ENCODE measurements around the gene EPHB1.

Gene EPHB1

DNA sequence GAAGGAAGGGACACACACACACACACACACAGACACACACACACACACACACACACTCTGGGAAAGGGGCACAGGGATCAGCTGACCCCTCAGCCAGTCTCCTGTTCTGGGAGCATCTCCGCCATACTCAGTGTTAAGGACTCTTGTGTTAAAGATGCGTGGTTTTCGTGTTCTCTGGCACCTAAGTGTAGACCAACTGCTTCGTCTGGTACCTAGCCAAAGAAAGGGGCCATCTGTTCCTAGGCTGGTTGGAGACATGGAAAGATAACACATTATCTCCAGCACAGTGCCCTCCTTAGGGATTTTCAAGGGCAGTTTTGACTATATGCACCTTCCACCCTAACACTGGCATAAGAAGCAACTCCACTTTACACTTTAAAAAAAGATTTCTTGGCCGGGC lies 65.1 kb downstream of the EPHB1 start:
- DNase-seq, result no peak
- Histone ChIP-seq H3K36me3 (ENCODE audit: control insufficient read depth, insufficient read depth, low read length) (no peaks in the 10 kb centered on the region), H3K56ac (ENCODE audit: low read length) (no peak overlapping the region), H3K4me3 (ENCODE audit: low read length) (no peak overlapping the region), H3K79me1 (ENCODE audit: low read length) (no peaks in the 10 kb centered on the region), H3K9ac (ENCODE audit: low read length) (no peak overlapping the region), H2BK15ac (replicated peaks; ENCODE audit: low read depth) (no peak overlapping the region), H4K8ac (ENCODE audit: low read depth, low read length) (no peak overlapping the region), H3K4me2 (ENCODE audit: low read length) (no peak overlapping the region), H4K5ac (ENCODE audit: low read length) (no peak overlapping the region), H3K4ac (ENCODE audit: low read depth, low read length) (no peak overlapping the region), H3K23ac (ENCODE audit: low read length) (no peak overlapping the region), H3K18ac (ENCODE audit: low read length) (no peak overlapping the region), H3K79me2 (ENCODE audit: control insufficient read depth, insufficient read depth, low read length) (no peaks in the 10 kb centered on the region), H3K4me1 (ENCODE audit: control insufficient read depth, low read depth, low read length) (peaks cover 2% of the 10 kb centered on the region), H3K27me3 (ENCODE audit: insufficient read depth, low read length, poor library complexity) (no peaks in the 10 kb centered on the region), H2BK120ac (ENCODE audit: low read depth, low read length) (no peak overlapping the region), H2AK5ac (ENCODE audit: low read length) (no peak overlapping the region), H2BK5ac (ENCODE audit: low read length) (no peak overlapping the region), H3K27ac (ENCODE audit: low read depth, low read length) (no peak overlapping the region)
- no CpG with 5 or more reads among the region's 5 CpGs for WGBS (ENCODE audit: extremely low coverage, insufficient coverage, low lambda C conversion rate)

GRCh38 chr3:134863915-134864314 lies 68.9 kb downstream of the EPHB1 start:
- Histone ChIP-seq H3K79me2 (ENCODE audit: control insufficient read depth, insufficient read depth, low read length) (no peaks in the 10 kb centered on the region), H3K36me3 (ENCODE audit: control insufficient read depth, insufficient read depth, low read length) (no peaks in the 10 kb centered on the region)

DNA sequence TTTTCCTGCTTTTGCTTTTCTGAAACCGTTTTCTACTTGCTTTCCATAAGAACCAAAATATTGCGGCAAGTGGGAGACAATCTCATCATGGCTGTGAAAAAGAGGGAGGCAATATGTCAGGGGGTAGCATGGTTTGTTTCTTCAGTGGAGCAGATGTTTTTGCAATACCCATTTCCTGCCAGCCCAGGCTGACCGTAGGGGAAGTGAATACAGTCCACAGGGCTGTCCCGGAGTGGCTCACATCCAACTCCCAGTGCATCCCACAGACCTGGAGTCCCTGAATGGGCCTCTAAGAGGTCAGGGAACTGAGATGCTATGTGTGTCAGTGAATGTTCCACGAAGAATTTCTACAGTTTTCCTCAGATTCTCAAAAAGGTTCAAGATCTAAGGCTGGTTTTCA lies 69.6 kb downstream of the EPHB1 start:
- Histone ChIP-seq H3K4me1 (ENCODE audit: control insufficient read depth, low read depth, low read length) (peaks cover 2% of the 10 kb centered on the region), H2BK5ac (ENCODE audit: low read length) (no peak overlapping the region), H3K36me3 (ENCODE audit: control insufficient read depth, insufficient read depth, low read length) (no peaks in the 10 kb centered on the region), H4K8ac (ENCODE audit: low read depth, low read length) (no peak overlapping the region), H2AK5ac (ENCODE audit: low read length) (no peak overlapping the region), H3K56ac (ENCODE audit: low read length) (no peak overlapping the region), H3K4ac (ENCODE audit: low read depth, low read length) (no peak overlapping the region), H3K9ac (ENCODE audit: low read length) (no peak overlapping the region), H3K4me2 (ENCODE audit: low read length) (no peak overlapping the region), H3K79me1 (ENCODE audit: low read length) (no peaks in the 10 kb centered on the region), H3K18ac (ENCODE audit: low read length) (no peak overlapping the region), H2BK15ac (replicated peaks; ENCODE audit: low read depth) (no peak overlapping the region), H3K4me3 (ENCODE audit: low read length) (no peak overlapping the region), H3K79me2 (ENCODE audit: control insufficient read depth, insufficient read depth, low read length) (no peaks in the 10 kb centered on the region), H3K27me3 (ENCODE audit: insufficient read depth, low read length, poor library complexity) (no peaks in the 10 kb centered on the region), H3K27ac (ENCODE audit: low read depth, low read length) (no peak overlapping the region), H4K5ac (ENCODE audit: low read length) (no peak overlapping the region), H2BK120ac (ENCODE audit: low read depth, low read length) (no peak overlapping the region), H3K23ac (ENCODE audit: low read length) (no peak overlapping the region)
- no peak for DNase-seq
- no CpG with 5 or more reads among the region's 5 CpGs for whole genome bisulfite sequencing (ENCODE audit: extremely low coverage, insufficient coverage, low lambda C conversion rate)

More at GRCh38 chr3:134863915-134864314, 68.9 kb downstream of the EPHB1 start:
- Histone ChIP-seq H3K56ac (ENCODE audit: low read length) (no peak overlapping the region), H3K79me1 (ENCODE audit: low read length) (no peaks in the 10 kb centered on the region), H4K8ac (ENCODE audit: low read depth, low read length) (no peak overlapping the region), H3K4me3 (ENCODE audit: low read length) (no peak overlapping the region), H3K4me2 (ENCODE audit: low read length) (no peak overlapping the region), H3K4me1 (ENCODE audit: control insufficient read depth, low read depth, low read length) (peaks cover 2% of the 10 kb centered on the region), H2BK5ac (ENCODE audit: low read length) (no peak overlapping the region), H2BK120ac (ENCODE audit: low read depth, low read length) (no peak overlapping the region), H2AK5ac (ENCODE audit: low read length) (no peak overlapping the region), H4K5ac (ENCODE audit: low read length) (no peak overlapping the region), H3K18ac (ENCODE audit: low read length) (no peak overlapping the region), H3K27ac (ENCODE audit: low read depth, low read length) (no peak overlapping the region), H3K23ac (ENCODE audit: low read length) (no peak overlapping the region), H2BK15ac (replicated peaks; ENCODE audit: low read depth) (no peak overlapping the region), H3K9ac (ENCODE audit: low read length) (no peak overlapping the region), H3K27me3 (ENCODE audit: insufficient read depth, low read length, poor library complexity) (no peaks in the 10 kb centered on the region), H3K4ac (ENCODE audit: low read depth, low read length) (no peak overlapping the region)
- WGBS (ENCODE audit: extremely low coverage, insufficient coverage, low lambda C conversion rate), result no CpG with 5 or more reads among the region's 6 CpGs
- no peak for DNase-seq

GRCh38 chr3:134867277-134867676 lies 72.2 kb downstream of the EPHB1 start:
- DNase-seq, result no peak
- H3K23ac ChIP-seq (ENCODE audit: low read length), result no peak overlapping the region
- no peak overlapping the region for H2BK120ac ChIP-seq (ENCODE audit: low read depth, low read length)
- H2AK5ac ChIP-seq (ENCODE audit: low read length), result no peak overlapping the region
- H3K56ac ChIP-seq (ENCODE audit: low read length), result no peak overlapping the region
- no peak overlapping the region for H2BK15ac ChIP-seq (replicated peaks; ENCODE audit: low read depth)
- no peaks in the 10 kb centered on the region for H3K79me2 ChIP-seq (ENCODE audit: control insufficient read depth, insufficient read depth, low read length)
- H3K4me2 ChIP-seq (ENCODE audit: low read length), result no peak overlapping the region
- H3K4ac ChIP-seq (ENCODE audit: low read depth, low read length), result no peak overlapping the region
- H4K8ac ChIP-seq (ENCODE audit: low read depth, low read length), result no peak overlapping the region
- H3K9ac ChIP-seq (ENCODE audit: low read length), result no peak overlapping the region
- no peaks in the 10 kb centered on the region for H3K4me1 ChIP-seq (ENCODE audit: control insufficient read depth, low read depth, low read length)
- WGBS (ENCODE audit: extremely low coverage, insufficient coverage, low lambda C conversion rate), result no CpG with 5 or more reads among the region's 1 CpG
- no peak overlapping the region for H4K5ac ChIP-seq (ENCODE audit: low read length)
- no peak overlapping the region for H2BK5ac ChIP-seq (ENCODE audit: low read length)
- no peak overlapping the region for H3K27ac ChIP-seq (ENCODE audit: low read depth, low read length)
- no peaks in the 10 kb centered on the region for H3K36me3 ChIP-seq (ENCODE audit: control insufficient read depth, insufficient read depth, low read length)
- no peak overlapping the region for H3K18ac ChIP-seq (ENCODE audit: low read length)
- no peaks in the 10 kb centered on the region for H3K27me3 ChIP-seq (ENCODE audit: insufficient read depth, low read length, poor library complexity)
- no peaks in the 10 kb centered on the region for H3K79me1 ChIP-seq (ENCODE audit: low read length)
- H3K4me3 ChIP-seq (ENCODE audit: low read length), result no peak overlapping the region

- no peak overlapping the region for H3K4ac ChIP-seq (ENCODE audit: low read depth, low read length)
- H2AK5ac ChIP-seq (ENCODE audit: low read length), result no peak overlapping the region
- H3K4me3 ChIP-seq (ENCODE audit: low read length), result no peak overlapping the region
- no peaks in the 10 kb centered on the region for H3K79me1 ChIP-seq (ENCODE audit: low read length)
- DNase-seq, result peak; percentile 18
- no CpG with 5 or more reads among the region's 4 CpGs for WGBS (ENCODE audit: extremely low coverage, insufficient coverage, low lambda C conversion rate)
- H3K79me2 ChIP-seq (ENCODE audit: control insufficient read depth, insufficient read depth, low read length), result no peaks in the 10 kb centered on the region
- H3K18ac ChIP-seq (ENCODE audit: low read length), result no peak overlapping the region
- H3K36me3 ChIP-seq (ENCODE audit: control insufficient read depth, insufficient read depth, low read length), result no peaks in the 10 kb centered on the region
- H2BK120ac ChIP-seq (ENCODE audit: low read depth, low read length), result no peak overlapping the region
- H4K8ac ChIP-seq (ENCODE audit: low read depth, low read length), result no peak overlapping the region
- H3K27ac ChIP-seq (ENCODE audit: low read depth, low read length), result no peak overlapping the region
- H3K27me3 ChIP-seq (ENCODE audit: insufficient read depth, low read length, poor library complexity), result no peaks in the 10 kb centered on the region
- H2BK15ac ChIP-seq (replicated peaks; ENCODE audit: low read depth), result no peak overlapping the region
- no peak overlapping the region for H3K4me2 ChIP-seq (ENCODE audit: low read length)
- no peak overlapping the region for H3K23ac ChIP-seq (ENCODE audit: low read length)
- no peak overlapping the region for H4K5ac ChIP-seq (ENCODE audit: low read length)
- H3K56ac ChIP-seq (ENCODE audit: low read length), result no peak overlapping the region
- H3K4me1 ChIP-seq (ENCODE audit: control insufficient read depth, low read depth, low read length), result no peaks in the 10 kb centered on the region
- no peak overlapping the region for H2BK5ac ChIP-seq (ENCODE audit: low read length)
- H3K9ac ChIP-seq (ENCODE audit: low read length), result no peak overlapping the region
Observed at GRCh38 chr3:134869153-134869726, 74.2 kb downstream of the EPHB1 start.

GRCh38 chr3:134871818-134872217 lies 76.8 kb downstream of the EPHB1 start:
- Histone ChIP-seq H2BK120ac (ENCODE audit: low read depth, low read length) (no peak overlapping the region), H3K56ac (ENCODE audit: low read length) (no peak overlapping the region), H2AK5ac (ENCODE audit: low read length) (no peak overlapping the region), H3K79me1 (ENCODE audit: low read length) (no peaks in the 10 kb centered on the region), H3K4me2 (ENCODE audit: low read length) (no peak overlapping the region), H3K4me3 (ENCODE audit: low read length) (no peak overlapping the region), H3K79me2 (ENCODE audit: control insufficient read depth, insufficient read depth, low read length) (no peaks in the 10 kb centered on the region), H4K8ac (ENCODE audit: low read depth, low read length) (no peak overlapping the region), H3K27me3 (ENCODE audit: insufficient read depth, low read length, poor library complexity) (no peaks in the 10 kb centered on the region), H2BK15ac (replicated peaks; ENCODE audit: low read depth) (no peak overlapping the region), H3K36me3 (ENCODE audit: control insufficient read depth, insufficient read depth, low read length) (no peaks in the 10 kb centered on the region), H3K23ac (ENCODE audit: low read length) (no peak overlapping the region), H2BK5ac (ENCODE audit: low read length) (no peak overlapping the region), H3K9ac (ENCODE audit: low read length) (no peak overlapping the region), H3K27ac (ENCODE audit: low read depth, low read length) (no peak overlapping the region), H3K4ac (ENCODE audit: low read depth, low read length) (no peak overlapping the region), H3K18ac (ENCODE audit: low read length) (no peak overlapping the region), H4K5ac (ENCODE audit: low read length) (no peak overlapping the region), H3K4me1 (ENCODE audit: control insufficient read depth, low read depth, low read length) (no peaks in the 10 kb centered on the region)
- WGBS (ENCODE audit: extremely low coverage, insufficient coverage, low lambda C conversion rate), result no CpG with 5 or more reads among the region's 1 CpG
- DNase-seq, result no peak

All from mesendoderm (in vitro differentiated cells).